ENCODE measurements around the gene ZSWIM2. TPM values are rescaled to one million over a fixed set of nuclear protein-coding genes. Genes with fewer than 3 reads are reported as not detected.
"Not testable (repeated sequence)": the region's sequence is repeated elsewhere in the genome, so short reads cannot be mapped to it uniquely, and the experiment has no call there.

ZSWIM2 gene
- total RNA-seq, 1 donor from 2014 or later = not detected

- no peak overlapping the region for H3K4me3 ChIP-seq
- DNase-seq (ENCODE audit: low spot score in 2 of 2) = no peak
- H3K27ac ChIP-seq = no peak overlapping the region
- no peaks in the 10 kb centered on the region for H3K4me1 ChIP-seq
- no peaks in the 10 kb centered on the region for H3K36me3 ChIP-seq
- H3K27me3 ChIP-seq = no peaks in the 10 kb centered on the region
- H3K9me3 ChIP-seq = no peaks in the 10 kb centered on the region
- intact Hi-C loops (cut with DNase I) = no loop called here
- TF ChIP-seq CTCF (IDR thresholded peaks at IDR 0.05) = no peak
These were observed 42.4 kb downstream of the ZSWIM2 start for GRCh38 chr2:186806591-186806990.

DNA sequence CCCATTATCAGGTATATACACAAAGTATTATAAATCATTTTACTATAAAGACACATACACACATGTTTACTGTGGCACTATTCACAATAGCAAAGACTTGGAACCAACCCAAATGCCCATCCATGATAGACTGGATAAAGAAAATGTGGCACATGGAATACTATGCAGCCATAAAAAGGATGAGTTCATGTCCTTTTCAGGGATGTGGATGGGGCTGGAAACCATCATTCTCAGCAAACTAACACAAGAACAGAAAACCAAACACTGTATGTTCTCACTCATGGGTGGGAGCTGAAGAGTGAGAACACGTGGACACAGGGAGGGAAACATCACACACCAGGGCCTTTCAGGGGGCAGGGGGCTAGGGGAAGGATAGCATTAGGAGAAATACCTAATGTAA is 50.4 kb downstream of the ZSWIM2 start:
- H3K27ac ChIP-seq; H3K4me3 ChIP-seq; H3K9me3 ChIP-seq; intact Hi-C loops (cut with DNase I); H3K4me1 ChIP-seq; H3K27me3 ChIP-seq; DNase-seq (ENCODE audit: low spot score in 2 of 2); H3K36me3 ChIP-seq: not testable (repeated sequence)

DNA sequence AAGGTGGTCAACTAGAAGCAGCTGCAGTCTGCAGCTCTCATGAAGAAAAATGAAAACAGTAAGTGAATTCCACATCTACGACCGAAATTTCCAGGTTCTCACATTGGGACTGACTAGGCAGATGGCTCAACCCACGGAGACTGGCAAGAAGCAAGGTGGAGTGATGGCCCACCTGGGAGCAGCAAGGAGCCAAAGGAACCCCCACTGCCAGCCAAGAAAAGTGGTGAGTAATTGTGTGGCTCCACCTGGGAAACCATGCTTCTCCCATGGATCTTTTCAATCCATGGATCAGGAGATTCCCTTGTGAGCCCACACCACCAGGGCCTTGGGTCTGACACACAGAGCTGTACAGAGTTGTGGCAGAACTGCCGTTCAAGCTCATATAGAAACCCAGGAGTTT is 64.0 kb downstream of the ZSWIM2 start:
- Histone ChIP-seq H3K4me1 (no peaks in the 10 kb centered on the region), H3K36me3 (no peaks in the 10 kb centered on the region), H3K4me3 (no peak overlapping the region), H3K27me3 (no peaks in the 10 kb centered on the region), H3K9me3 (peaks cover 0 to 15% of the 10 kb centered on the region in 2 donors), H3K27ac (no peak overlapping the region)
- intact Hi-C loops (cut with DNase I) = no loop called here
- TF ChIP-seq CTCF (IDR thresholded peaks at IDR 0.05) = no peak
- no peak for DNase-seq (ENCODE audit: low spot score in 2 of 2)

- no peaks in the 10 kb centered on the region for H3K4me1 ChIP-seq
- no peak for TF ChIP-seq CTCF (IDR thresholded peaks at IDR 0.05)
- peaks cover 0 to 14% of the 10 kb centered on the region in 2 donors for H3K9me3 ChIP-seq
- DNase-seq (ENCODE audit: low spot score in 2 of 2) = no peak
- intact Hi-C loops (cut with DNase I) = no loop called here
- no peaks in the 10 kb centered on the region for H3K27me3 ChIP-seq
- H3K4me3 ChIP-seq = no peak overlapping the region
- H3K36me3 ChIP-seq = no peaks in the 10 kb centered on the region
- H3K27ac ChIP-seq = no peak overlapping the region
These were observed 65.7 kb downstream of the ZSWIM2 start for GRCh38 chr2:186783254-186783653.

- no peak for TF ChIP-seq CTCF (IDR thresholded peaks at IDR 0.05)
- no peaks in the 10 kb centered on the region for H3K36me3 ChIP-seq
- no peak for DNase-seq (ENCODE audit: low spot score in 2 of 2)
- intact Hi-C loops (cut with DNase I) = no loop called here
- H3K9me3 ChIP-seq = peaks cover 0 to 14% of the 10 kb centered on the region in 2 donors
- H3K4me3 ChIP-seq = no peak overlapping the region
- no peaks in the 10 kb centered on the region for H3K27me3 ChIP-seq
- H3K4me1 ChIP-seq = no peaks in the 10 kb centered on the region
- no peak overlapping the region for H3K27ac ChIP-seq
These were observed 68.2 kb downstream of the ZSWIM2 start for GRCh38 chr2:186780701-186781316.

Other genes with a start within 250 kb of the ZSWIM2 start
- 4.7 TPM for gene FAM171B, start 155.1 kb downstream of the ZSWIM2 start, total RNA-seq